Ammon's horn (tissue), 1 donor: ENCODE results near the gene NRARP.

Source experiments
- DNase-seq: peaks from one replicate; pipeline ENCODE4 v3.0.0-alpha.2; 2016; ENCODE audit warnings: low spot score

NRARP gene

GRCh38 chr9:137256856-137257255 lies 45.2 kb downstream of the NRARP start:
- DNase-seq = no peak

GRCh38 chr9:137256362-137256761 lies 45.7 kb downstream of the NRARP start:
- no peak for DNase-seq

GRCh38 chr9:137255448-137256114 lies 46.5 kb downstream of the NRARP start:
- DNase-seq = no peak

GRCh38 chr9:137254624-137255447 lies 47.2 kb downstream of the NRARP start, which contains the start of gene NELFB:
Gene NELFB, plus strand, starts transcription at chr9:137255327.
- peak; percentile 89 for DNase-seq

GRCh38 chr9:137253717-137254623 lies 48.1 kb downstream of the NRARP start:
- no peak for DNase-seq

- DNase-seq = no peak
Measured at GRCh38 chr9:137252555-137253506, 49.2 kb downstream of the NRARP start.

- no peak for DNase-seq
Measured at GRCh38 chr9:137251490-137252268, 50.4 kb downstream of the NRARP start.

- no peak for DNase-seq
Measured at GRCh38 chr9:137251194-137251461, 50.9 kb downstream of the NRARP start, which contains the start of gene STPG3. Gene STPG3, plus strand, starts transcription at chr9:137251286. Its CDS starts 1 bp downstream, at chr9:137251287.

- DNase-seq = no peak
Measured at GRCh38 chr9:137250329-137251193, 51.5 kb downstream of the NRARP start.
